DOHH2 (cell line): ENCODE data around the gene VIL1.

Experiments used
- CTCF ChIP-seq: fragments of 200-600 bp; sonication (generic); IDR thresholded peaks from one replicate; pipeline ENCODE4 v1.5.1; 2014; ENCODE audit warnings: antibody characterized with exemption, mild to moderate bottlenecking, low read depth, low read length; ENCODE audit not compliant: poor library complexity, severe bottlenecking
- EZH2phosphoT487 ChIP-seq: fragments of 200-600 bp; sonication (generic); IDR thresholded peaks from 2 replicates; pipeline ENCODE4 v1.6.1; 2017; ENCODE audit warnings: borderline replicate concordance, mild to moderate bottlenecking, antibody characterized with exemption, low read length, moderate library complexity, mixed read lengths

- TF ChIP-seq CTCF (no peak), EZH2phosphoT487 (no peak)
These were observed 60.7 kb downstream of the VIL1 start for GRCh38 chr2:218479595-218479994.
